NCI-H2227 (cell line): ENCODE data around the gene TNFRSF14.

ENCODE experiments used
- DNase-seq: peaks from one replicate; lab custom pipeline; 2025; ENCODE audit not compliant: unreplicated experiment; lab: John Stamatoyannopoulos, UW

Gene TNFRSF14

GRCh38 chr1:2586154-2587070 lies 30.2 kb downstream of the TNFRSF14 start, which contains the start of gene PRXL2B:
Gene PRXL2B, plus strand, starts transcription at chr1:2586777. Its CDS starts 109 bp downstream, at chr1:2586886.
- DNase-seq = peak; percentile 98

- no peak for DNase-seq
Measured at GRCh38 chr1:2587071-2587859, 31.1 kb downstream of the TNFRSF14 start.

DNA sequence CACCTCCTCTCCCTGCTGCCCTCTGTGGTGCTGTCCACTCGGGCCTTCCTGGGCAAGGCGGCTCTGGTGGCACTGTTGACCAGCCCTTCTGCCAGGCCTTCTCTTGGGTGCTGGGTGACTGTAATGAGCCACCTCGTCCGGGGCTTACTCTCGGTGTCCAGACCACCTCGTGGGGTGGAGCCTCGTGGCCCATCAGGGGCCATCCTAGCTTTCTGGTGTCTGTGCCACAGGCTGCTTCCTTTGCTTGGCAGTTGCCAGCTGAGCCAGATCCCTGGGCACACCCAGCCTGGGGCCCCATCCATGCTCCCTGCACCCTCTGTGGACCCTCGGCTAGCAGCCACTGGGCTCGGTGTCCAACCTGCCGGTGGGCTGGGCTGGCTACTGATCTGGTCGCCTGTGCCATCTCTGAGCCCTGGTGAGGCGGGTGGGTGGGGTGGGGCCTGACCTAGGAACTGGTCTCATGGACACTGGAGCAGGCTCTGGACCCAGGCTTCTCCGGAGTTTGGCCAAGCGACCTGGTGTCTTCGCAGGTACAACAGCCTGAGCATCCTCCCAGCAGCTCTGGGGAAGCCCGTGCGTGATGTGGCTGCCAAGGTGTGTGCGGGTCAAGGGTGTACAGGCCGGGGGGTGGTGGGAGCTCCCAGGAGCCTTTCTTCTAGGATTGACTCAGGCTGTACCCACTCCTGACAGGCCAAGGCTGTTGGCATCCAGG lies 31.8 kb downstream of the TNFRSF14 start:
- DNase-seq = no peak

- DNase-seq = no peak
Measured at GRCh38 chr1:2588661-2589430, 32.7 kb downstream of the TNFRSF14 start.

DNA sequence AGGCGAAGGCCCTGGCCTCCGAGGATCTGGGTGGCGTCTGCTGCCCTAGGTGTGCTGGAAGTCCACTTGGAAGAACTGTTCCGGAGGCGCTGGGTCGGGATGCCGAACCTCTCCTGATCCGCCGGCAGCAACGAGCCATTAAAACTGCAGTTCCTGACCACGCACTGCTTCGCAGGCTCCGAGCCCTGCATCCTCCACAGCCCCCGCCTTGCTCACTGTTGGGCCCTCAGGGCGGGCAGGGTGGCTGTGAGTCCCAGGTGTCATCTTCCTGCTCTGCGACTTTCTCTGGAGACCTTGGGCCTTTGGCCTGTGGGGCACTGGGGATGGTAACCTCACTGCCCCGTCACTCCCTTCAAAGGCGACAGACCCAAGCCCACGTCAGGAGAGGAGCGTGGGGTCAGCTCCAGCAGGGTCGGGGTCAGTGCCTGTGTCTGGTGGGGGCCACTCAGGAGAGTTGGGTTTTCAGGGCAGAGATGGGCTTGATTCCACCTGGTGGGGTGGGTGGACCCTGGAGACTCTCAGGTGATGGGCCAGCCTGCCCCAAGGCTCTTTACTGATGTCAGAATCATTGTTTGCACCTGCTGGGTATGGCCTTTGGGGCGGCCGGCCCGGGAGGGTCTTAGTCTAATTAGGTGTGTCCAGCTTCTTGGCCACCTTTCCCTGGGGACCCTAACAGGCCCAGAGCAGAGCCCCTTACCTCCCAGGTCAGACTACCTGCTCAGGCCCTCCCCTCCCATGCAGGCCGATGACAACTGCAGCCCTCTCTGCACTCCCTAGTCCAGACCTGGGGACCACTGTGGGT lies 33.5 kb downstream of the TNFRSF14 start:
- no peak for DNase-seq

DNA sequence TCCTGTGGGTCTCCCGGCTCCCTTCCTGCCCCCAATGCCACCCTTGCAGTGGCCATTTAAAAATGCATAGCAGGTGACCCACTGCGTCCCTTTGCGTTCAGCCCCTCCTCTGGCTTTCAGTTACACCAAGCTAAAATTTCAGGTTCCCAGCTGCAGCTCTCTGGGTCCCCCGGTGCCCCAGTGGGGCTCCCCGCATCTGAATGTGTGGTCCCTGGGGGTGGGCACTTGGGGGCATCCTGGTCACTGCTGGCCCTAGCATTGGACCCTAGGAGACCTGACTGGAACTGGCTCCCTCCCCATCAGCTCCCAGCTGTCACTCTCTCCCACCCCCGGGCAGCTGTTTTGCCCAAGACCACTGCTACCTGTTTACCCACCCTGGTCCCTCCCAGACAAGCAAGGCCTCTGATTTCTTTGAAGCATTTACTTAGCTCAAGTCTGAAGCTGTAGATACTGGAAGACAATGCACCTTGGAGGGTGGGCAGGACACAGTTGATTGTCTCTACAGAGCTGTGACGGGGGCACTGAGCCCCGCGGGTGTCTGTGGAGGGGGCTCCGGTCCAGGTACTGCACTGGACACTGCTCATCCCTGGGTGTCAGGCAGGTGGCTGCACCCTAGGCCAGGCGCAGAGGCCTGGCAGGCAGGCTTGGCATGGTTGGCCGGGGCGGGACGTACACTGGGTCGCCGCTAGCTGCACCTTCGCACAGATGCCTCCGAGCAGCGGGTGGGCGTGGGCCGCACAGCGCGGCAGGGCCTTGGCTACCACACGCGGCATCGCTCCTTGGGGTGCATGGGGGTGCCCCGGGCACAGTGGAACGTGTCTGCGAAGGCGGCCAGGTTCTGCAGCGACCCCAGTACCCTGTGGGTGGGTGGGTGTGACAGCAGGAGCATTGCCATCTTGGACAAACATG lies 34.3 kb downstream of the TNFRSF14 start:
- DNase-seq = no peak

DNA sequence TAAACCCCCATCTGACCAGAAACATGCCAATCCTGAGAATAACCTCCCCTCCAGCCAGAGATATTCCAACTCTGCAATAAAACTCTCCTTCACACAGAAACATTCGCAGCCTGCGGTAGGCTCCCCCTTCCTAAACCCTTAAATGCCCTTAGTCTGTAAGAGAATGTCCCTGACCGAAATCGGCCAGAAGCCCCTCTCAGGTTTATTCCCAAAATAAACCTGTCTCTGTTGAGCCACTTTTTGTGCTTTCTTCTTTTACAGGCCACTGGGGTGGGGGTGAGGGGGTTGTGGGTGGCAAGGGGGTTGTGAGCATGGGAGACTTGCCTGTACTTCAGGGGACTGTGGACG lies 35.0 kb downstream of the TNFRSF14 start:
- no peak for DNase-seq

DNA sequence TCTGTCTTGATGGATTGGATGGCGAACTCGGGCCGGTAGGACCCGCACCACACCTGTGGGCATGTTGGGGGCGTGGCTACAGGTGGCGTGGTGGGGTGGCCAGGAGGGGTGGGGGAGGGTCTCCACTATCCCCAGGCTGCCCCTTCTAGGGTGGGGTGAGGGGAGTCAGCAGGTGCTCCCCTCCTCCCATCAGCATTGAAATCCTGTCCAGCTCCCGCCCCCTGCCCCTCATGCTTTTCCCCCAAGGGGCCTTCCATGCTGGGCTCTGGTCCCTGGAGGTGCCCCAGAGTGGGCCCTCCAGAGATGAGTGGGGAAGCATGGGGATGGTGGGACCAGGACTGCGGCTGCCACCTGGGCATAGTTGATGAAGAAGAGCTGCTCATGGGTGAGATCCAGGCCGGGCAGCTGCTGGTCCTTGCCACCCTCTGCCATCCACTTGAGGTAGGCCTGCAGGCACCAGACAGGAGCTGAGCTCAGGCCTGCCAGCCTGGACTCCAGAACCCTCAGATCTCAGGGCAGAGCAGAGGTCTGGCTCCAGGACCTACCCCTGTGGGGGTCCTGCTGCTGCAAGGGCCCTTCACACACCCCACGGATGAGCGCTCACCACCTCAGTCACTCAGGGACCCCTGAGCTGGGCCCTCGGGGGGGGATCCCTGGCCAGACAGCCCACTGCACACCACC lies 35.5 kb downstream of the TNFRSF14 start:
- DNase-seq = no peak

DNA sequence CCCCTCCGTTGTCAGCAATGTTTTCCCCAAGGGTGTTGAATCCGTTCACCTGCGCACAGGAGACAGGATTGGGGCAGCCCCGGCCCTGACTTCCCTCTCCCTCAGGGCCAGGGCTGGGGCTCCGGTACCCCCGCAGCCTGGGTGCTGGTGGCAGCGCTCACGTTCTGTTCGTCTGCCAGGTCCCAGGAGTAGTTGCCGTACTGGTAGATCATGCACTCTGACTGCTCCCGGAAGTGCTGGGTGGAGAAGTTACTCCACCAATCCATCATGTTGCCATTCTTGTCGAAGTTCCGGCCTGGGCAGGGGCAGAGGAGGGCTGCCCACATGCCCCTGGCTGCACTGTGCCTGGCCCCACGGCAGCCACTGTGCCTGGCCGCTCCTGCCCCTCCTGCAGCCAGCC lies 36.5 kb downstream of the TNFRSF14 start:
- DNase-seq = no peak

DNA sequence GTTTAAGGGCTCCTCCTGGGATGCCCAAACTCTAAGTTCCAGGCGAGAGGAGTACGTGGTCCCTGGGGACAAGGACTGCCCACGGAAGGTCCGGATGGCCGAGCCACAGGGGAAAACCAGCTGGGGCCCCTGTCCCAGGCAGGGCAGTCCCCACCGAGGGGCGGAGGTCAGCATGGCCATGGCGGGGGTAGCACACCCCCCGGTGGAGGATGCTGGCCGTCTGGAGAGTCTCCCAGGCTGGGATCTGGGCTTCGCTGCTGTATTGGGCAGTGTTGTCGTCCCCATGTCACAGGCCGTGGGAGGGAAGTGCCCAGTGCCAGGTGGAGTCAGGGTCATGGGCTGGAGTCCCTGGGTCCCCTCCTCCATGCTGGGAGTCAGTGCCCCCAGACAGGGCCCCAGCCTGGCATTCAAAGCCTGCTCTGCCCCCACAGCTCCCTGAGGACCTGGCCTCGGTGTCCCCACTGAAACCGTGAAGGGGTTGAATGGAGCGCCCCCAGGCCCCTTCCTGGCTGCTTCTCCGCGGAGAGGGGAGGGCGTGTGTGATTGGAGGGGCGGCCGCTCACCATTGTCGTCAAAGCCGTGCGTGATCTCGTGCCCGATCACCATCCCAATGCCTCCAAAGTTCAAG lies 37.2 kb downstream of the TNFRSF14 start:
- no peak for DNase-seq

DNA sequence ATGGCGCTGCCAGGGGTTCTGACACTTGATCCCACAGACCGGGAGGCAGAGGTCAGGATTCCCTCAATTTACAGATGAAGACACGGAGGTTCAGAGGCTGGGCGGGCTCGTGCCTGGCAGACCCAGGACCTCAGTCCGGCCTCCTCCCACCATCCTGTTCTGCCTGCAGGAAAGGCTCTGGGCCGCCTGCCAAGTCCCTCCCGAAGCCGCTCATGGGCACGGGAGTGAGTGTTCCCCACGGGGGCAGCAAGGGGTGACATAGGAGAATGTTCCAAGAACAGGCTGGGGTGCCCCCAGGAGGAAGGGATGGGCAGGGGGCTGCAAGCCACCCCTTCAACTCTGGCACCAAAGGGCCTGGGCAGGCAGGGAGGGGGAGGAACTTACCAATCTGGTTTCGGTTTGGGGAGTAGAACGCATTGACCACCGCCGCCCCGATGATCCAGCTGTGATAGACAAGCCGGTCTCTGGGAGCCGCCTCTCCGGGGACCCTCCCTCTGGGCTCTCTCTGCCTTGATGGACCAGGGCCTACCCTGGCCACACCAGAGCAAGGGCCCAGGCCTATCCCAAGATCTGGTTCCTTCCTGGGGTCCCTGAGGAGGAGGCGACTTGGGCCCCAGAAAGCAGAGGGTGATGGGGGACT lies 38.0 kb downstream of the TNFRSF14 start:
- no peak for DNase-seq

DNA sequence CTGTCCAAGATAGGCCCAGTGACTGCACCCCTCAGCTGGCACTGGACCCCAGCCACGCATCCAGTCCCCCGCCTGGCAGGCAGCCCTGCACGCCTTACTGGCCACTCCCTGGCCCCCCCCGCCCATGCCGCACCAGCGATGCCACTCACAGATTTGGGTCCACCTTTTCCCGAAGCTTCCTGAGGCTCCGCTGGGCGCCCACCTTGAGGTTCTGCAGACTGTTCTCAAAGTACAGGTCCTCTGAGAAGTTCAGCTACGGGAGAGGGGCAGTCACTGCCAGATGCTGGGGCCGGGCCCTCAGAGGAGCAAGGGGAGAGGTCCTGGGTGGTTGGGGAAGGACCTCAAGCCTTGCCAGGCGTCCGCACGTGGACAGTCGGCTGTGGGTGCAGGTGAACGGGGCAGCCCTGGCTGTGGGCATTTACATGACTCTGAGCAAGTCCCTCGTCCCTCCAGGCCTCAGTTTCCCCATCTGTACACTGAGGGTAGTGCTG lies 38.5 kb downstream of the TNFRSF14 start:
- DNase-seq = no peak

- DNase-seq = no peak
Measured at GRCh38 chr1:2595261-2595811, 39.2 kb downstream of the TNFRSF14 start.

- no peak for DNase-seq
Measured at GRCh38 chr1:2595812-2596529, 39.8 kb downstream of the TNFRSF14 start.

GRCh38 chr1:2596530-2597333 lies 40.6 kb downstream of the TNFRSF14 start:
- no peak for DNase-seq
